OCI-LY3 (cell line): ENCODE measurements around the gene COPS6.
A peak's percentile ranks its signal among the peaks of the same experiment; 100 is the strongest.

Experiments used
- H2AFZ ChIP-seq: fragments of 200-600, 300-600 bp; shearing (Covaris generic); 2 replicates; pipeline ENCODE4 v1.6.0; 2014; ENCODE audit warnings: antibody characterized with exemption, low read depth, low read length
- H3K27ac ChIP-seq: fragments of 200-600, 300-600 bp; sonication (generic); 2 replicates; pipeline ENCODE4 v1.5.1; 2014; ENCODE audit warnings: mild to moderate bottlenecking, low read length, moderate library complexity, mixed read lengths
- H3K27me3 ChIP-seq: fragments of 200-600, 300-600 bp; sonication (generic); 2 replicates; pipeline ENCODE4 v1.6.1; 2014; ENCODE audit warnings: low read depth, low read length, mixed read lengths
- H3K36me3 ChIP-seq: fragments of 200-600, 300-600 bp; sonication (generic); replicated peaks from 2 replicates; pipeline ENCODE3; 2014; ENCODE audit warnings: low read depth, low read length, mixed read lengths
- H3K4me1 ChIP-seq: fragments of 300-600, 200-600 bp; sonication (generic); 2 replicates; pipeline ENCODE4 v1.6.1; 2014; ENCODE audit warnings: low read length, mixed read lengths
- H3K4me2 ChIP-seq: fragments of 200-600, 300-600 bp; sonication (generic); 2 replicates; pipeline ENCODE4 v1.6.1; 2014; ENCODE audit warnings: low read length, mixed read lengths
- H3K4me3 ChIP-seq: fragments of 300-600, 200-600 bp; sonication (generic); 2 replicates; pipeline ENCODE4 v1.5.1; 2014; ENCODE audit warnings: antibody characterized with exemption, mild to moderate bottlenecking, low read length, moderate library complexity
- H3K79me2 ChIP-seq: fragments of 300-600, 200-600 bp; shearing (Covaris generic); 2 replicates; pipeline ENCODE4 v1.6.1; 2014; ENCODE audit warnings: mild to moderate bottlenecking, low read length, mixed read lengths
- H3K9ac ChIP-seq: fragments of 300-600, 200-600 bp; shearing (Covaris generic); 2 replicates; pipeline ENCODE4 v1.6.0; 2014; ENCODE audit warnings: mild to moderate bottlenecking, low read length, moderate library complexity
- H3K9me3 ChIP-seq: fragments of 200-600, 300-600 bp; shearing (Covaris generic); 2 replicates; pipeline ENCODE4 v1.6.1; 2014; ENCODE audit warnings: low read length, mixed read lengths; ENCODE audit not compliant: insufficient read depth
- H4K20me1 ChIP-seq: fragments of 200-600, 300-600 bp; sonication (generic); 2 replicates; pipeline ENCODE4 v1.6.1; 2016; ENCODE audit warnings: low read length, mixed read lengths; ENCODE audit not compliant: insufficient read depth
- EZH2phosphoT487 ChIP-seq: fragments of 200-600 bp; shearing (Covaris generic); IDR thresholded peaks from 2 replicates; pipeline ENCODE4 v1.6.1; 2018; ENCODE audit warnings: antibody characterized with exemption, mixed run types, low read depth
- TF ChIP-seq, protein P1 (sequence below): fragments of 200-600, 300-600 bp; sonication (generic); IDR thresholded peaks from 2 replicates; pipeline ENCODE4 v1.5.1; 2014; ENCODE audit warnings: antibody characterized with exemption, low read length, low read depth

Gene COPS6

DNA sequence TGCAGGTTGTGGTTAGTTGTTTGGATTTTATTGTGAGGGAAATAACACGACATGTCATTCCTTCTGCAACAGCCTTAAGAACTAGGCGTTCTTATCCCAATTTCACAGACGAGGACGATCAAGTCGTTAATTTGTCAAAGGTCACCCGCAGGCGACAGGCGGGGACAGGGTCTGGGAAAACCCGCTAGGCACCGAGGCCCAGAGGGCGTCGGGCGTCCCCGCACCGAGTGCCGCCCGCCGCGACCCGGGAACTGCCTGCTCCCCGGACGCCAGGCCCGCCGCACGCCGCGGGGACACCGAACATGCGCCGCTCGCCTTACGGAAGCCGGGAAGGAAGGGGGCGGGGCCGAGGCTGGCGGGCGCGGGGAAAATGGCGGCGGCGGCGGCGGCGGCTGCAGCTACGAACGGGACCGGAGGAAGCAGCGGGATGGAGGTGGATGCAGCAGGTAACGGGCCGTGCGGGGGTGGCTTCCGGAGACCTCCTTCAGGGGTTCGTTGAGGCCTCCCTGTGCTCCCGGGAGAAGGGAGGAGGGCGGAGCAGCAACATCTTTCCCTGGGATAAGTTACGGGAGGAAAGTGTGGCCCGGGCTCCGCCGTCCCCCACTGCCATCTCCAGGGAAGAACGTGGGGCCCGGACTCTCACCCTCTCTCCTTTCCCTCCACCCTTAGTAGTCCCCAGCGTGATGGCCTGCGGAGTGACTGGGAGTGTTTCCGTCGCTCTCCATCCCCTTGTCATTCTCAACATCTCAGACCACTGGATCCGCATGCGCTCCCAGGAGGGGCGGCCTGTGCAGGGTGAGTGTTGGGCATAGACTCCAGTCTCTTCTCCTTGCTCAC is at the start of gene COPS6:
COPS6 (plus strand) TSS at position 349 of the 837 bp plus-strand sequence; CDS start at position 371, 22 bp downstream.
- H3K9ac ChIP-seq: peak within 1 kb of the TSS; percentile 85
- TF ChIP-seq EZH2phosphoT487: no peak
- TF ChIP-seq, protein P1, sequence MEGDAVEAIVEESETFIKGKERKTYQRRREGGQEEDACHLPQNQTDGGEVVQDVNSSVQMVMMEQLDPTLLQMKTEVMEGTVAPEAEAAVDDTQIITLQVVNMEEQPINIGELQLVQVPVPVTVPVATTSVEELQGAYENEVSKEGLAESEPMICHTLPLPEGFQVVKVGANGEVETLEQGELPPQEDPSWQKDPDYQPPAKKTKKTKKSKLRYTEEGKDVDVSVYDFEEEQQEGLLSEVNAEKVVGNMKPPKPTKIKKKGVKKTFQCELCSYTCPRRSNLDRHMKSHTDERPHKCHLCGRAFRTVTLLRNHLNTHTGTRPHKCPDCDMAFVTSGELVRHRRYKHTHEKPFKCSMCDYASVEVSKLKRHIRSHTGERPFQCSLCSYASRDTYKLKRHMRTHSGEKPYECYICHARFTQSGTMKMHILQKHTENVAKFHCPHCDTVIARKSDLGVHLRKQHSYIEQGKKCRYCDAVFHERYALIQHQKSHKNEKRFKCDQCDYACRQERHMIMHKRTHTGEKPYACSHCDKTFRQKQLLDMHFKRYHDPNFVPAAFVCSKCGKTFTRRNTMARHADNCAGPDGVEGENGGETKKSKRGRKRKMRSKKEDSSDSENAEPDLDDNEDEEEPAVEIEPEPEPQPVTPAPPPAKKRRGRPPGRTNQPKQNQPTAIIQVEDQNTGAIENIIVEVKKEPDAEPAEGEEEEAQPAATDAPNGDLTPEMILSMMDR: no peak
- H3K4me1 ChIP-seq: peaks cover 11% of the 10 kb centered on the region
- H3K27me3 ChIP-seq: peaks cover 12% of the 10 kb centered on the region; the same call in 1 of the 2 replicates
- peaks cover 9% of the 10 kb centered on the region for H3K79me2 ChIP-seq
- peak within 1 kb of the TSS; percentile 65; the same call in 1 of the 2 replicates for H2AFZ ChIP-seq
- peaks cover 30% of the 10 kb centered on the region for H3K36me3 ChIP-seq
- no peaks in the 10 kb centered on the region for H3K9me3 ChIP-seq
- H3K4me2 ChIP-seq: peak within 1 kb of the TSS; percentile 93
- peak within 1 kb of the TSS; percentile 90 for H3K4me3 ChIP-seq
- H4K20me1 ChIP-seq: peaks cover 6% of the 10 kb centered on the region; the same call in 1 of the 2 replicates
- peak within 1 kb of the TSS; percentile 55 for H3K27ac ChIP-seq

DNA sequence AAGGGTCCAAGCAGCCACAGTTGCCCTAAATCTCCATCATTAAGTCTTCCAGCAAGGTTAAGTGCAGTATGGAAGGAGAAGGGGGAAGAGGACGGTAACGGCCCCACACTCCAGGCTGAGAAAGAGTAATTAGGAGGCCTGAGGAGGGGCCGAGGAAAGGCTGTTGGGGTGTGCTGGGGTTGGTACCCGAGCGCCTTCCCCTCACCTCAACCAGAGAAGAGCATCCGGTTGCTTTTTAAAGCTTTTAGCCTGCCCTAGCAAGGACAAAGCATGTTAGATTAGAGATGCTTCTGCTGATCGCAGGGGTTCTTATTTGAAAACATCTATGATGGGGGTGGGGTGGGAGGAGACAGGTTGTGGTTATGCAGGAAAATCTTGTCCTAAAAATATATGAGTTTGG is 48.2 kb upstream of the COPS6 start:
- Histone ChIP-seq H3K9ac (no peak overlapping the region), H3K9me3 (no peaks in the 10 kb centered on the region), H4K20me1 (no peaks in the 10 kb centered on the region; the same call in 1 of the 2 replicates), H3K4me2 (no peak overlapping the region), H3K36me3 (peaks cover 15% of the 10 kb centered on the region), H3K4me3 (no peak overlapping the region), H2AFZ (no peak overlapping the region), H3K4me1 (no peaks in the 10 kb centered on the region), H3K27ac (no peak overlapping the region), H3K79me2 (no peaks in the 10 kb centered on the region), H3K27me3 (no peaks in the 10 kb centered on the region)
- TF ChIP-seq, protein P1: no peak
- TF ChIP-seq EZH2phosphoT487: no peak

DNA sequence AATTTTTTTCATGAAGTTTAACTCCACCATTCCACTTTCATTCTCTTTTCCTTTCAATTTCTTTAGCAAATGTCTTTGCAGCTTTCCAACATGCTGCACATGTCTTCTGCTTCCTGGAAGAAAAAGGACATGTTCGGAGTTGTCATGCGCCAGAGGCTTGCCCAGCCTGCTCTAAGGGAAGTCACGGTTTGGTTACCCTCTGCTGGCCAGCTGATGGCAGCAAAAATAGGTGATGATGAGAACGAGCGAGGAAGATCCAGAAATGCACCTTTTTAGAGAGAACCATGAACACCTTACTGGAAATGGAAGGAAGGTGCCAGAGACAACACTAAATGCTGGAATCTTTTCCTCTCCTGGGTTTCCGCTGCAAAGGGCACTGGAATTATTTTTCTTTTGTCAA is 44.1 kb upstream of the COPS6 start:
- H3K36me3 ChIP-seq: no peaks in the 10 kb centered on the region
- H4K20me1 ChIP-seq: no peaks in the 10 kb centered on the region
- no peak overlapping the region for H3K4me2 ChIP-seq
- no peak overlapping the region for H3K4me3 ChIP-seq
- peaks cover under 1% of the 10 kb centered on the region; the same call in 1 of the 2 replicates for H3K79me2 ChIP-seq
- H3K27me3 ChIP-seq: no peaks in the 10 kb centered on the region
- no peak overlapping the region for H2AFZ ChIP-seq
- no peak overlapping the region for H3K9ac ChIP-seq
- TF ChIP-seq, protein P1: 0 out of 2 replicates have a peak, but pooled peaks have one; percentile 5
- TF ChIP-seq EZH2phosphoT487: no peak
- peaks cover 4% of the 10 kb centered on the region for H3K4me1 ChIP-seq
- H3K27ac ChIP-seq: no peak overlapping the region
- no peaks in the 10 kb centered on the region for H3K9me3 ChIP-seq

DNA sequence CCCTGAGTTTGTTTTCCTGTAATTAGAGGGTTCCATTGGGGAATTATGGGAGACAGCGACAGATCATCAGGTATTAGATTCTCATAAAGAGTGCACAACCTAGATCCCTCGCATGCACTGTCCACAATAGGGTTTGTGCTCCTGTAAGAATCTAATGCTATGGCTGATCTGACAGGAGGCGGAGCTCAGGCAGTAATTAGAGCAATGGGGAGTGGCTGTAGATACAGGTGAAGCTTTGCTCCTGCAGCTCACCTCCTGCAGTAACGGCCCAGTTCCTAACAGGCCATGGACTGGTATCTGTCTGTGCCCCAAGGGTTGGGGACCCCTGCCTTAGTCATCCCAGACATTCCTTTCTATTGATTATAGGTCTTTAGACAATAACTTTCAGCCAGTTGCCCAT is 40.1 kb upstream of the COPS6 start:
- Histone ChIP-seq H3K4me3 (peak overlapping the region; percentile 95; the same call in 1 of the 2 replicates), H3K4me1 (peaks cover 10% of the 10 kb centered on the region), H2AFZ (no peak overlapping the region), H3K4me2 (peak overlapping the region; percentile 92; the same call in 1 of the 2 replicates), H3K79me2 (peaks cover 13% of the 10 kb centered on the region), H3K9me3 (no peaks in the 10 kb centered on the region), H3K27me3 (no peaks in the 10 kb centered on the region), H3K9ac (no peak overlapping the region), H3K36me3 (no peaks in the 10 kb centered on the region), H4K20me1 (no peaks in the 10 kb centered on the region), H3K27ac (no peak overlapping the region)
- TF ChIP-seq, protein P1: no peak
- TF ChIP-seq EZH2phosphoT487: no peak
